Endothelial cell of umbilical vein (primary cell): ENCODE results near the gene RGS10. TPM values are rescaled to one million over a fixed set of nuclear protein-coding genes. Genes with fewer than 3 reads are reported as not detected.

Experiments used
- BruUV-seq: library from RNA; stranded (reverse); fragments of 400-500 nt; replicated peaks from 2 replicates; lab custom pipeline; 2021; lab: Mats Ljungman, UMichigan
- CTCF ChIA-PET: fragments of 300-600, 350-600 bp; sonication (Branson Sonifier 250); formaldehyde crosslinking; loops from one replicate; lab custom pipeline; 2021; ENCODE audit warnings: antibody characterized with exemption, inconsistent platforms; lab: Charles Lee
- POLR2A ChIA-PET: fragments of 300-600, 350-600 bp; sonication (Branson Sonifier 250); formaldehyde crosslinking; loops from one replicate; lab custom pipeline; 2021; ENCODE audit warnings: antibody characterized with exemption, inconsistent platforms; lab: Charles Lee
- DNase-seq: peaks from one replicate; pipeline ENCODE4 v3.0.0-alpha.2; 2011; ENCODE audit warnings: low read depth, low spot score
- FAIRE-seq: peaks from 2 replicates; lab custom pipeline; 2011; peaks lifted over from hg19 to GRCh38; lab: Jason Lieb, UNC
- H2AFZ ChIP-seq: 2 replicates; pipeline ENCODE4 v1.6.0; 2012; ENCODE audit warnings: low read depth, low read length, control low read depth, inconsistent platforms
- H3K27ac ChIP-seq: 2 replicates; pipeline ENCODE4 v1.5.1; 2011; ENCODE audit warnings: low read depth, mild to moderate bottlenecking, control low read depth, low read length, moderate library complexity; ENCODE audit not compliant: insufficient read depth
- H3K27me3 ChIP-seq, 2 experiments: 2 replicates each; pipeline versions ENCODE4 v1.6.0 to v1.6.1; 2011; ENCODE audit warnings: low read length in 2 of 2, mixed read lengths in 1 of 2; ENCODE audit not compliant: control insufficient read depth in 2 of 2, insufficient read depth in 2 of 2
- H3K36me3 ChIP-seq, 2 experiments: 2 replicates in 1 of 2; 3 replicates in 1 of 2; pipeline ENCODE4 v1.5.1; 2011; ENCODE audit warnings: low read length in 2 of 2, mild to moderate bottlenecking in 1 of 2, moderate library complexity in 1 of 2; ENCODE audit not compliant: control insufficient read depth in 2 of 2, insufficient read depth in 2 of 2; ENCODE audit errors: extremely low read depth in 1 of 2
- H3K4me1 ChIP-seq: 3 replicates; pipeline ENCODE4 v1.5.1; 2011; ENCODE audit warnings: mild to moderate bottlenecking, low read length; ENCODE audit not compliant: control insufficient read depth, insufficient read depth; ENCODE audit errors: extremely low read depth
- H3K4me2 ChIP-seq: 2 replicates; pipeline ENCODE4 v1.6.1; 2011; ENCODE audit warnings: low read length, control low read depth, mixed read lengths; ENCODE audit not compliant: insufficient read depth
- H3K4me3 ChIP-seq, 3 experiments: fragments of 200-600 bp in 1 of 3; sonication (generic), shearing (Covaris generic) in 1 of 3; replicated peaks in 1 of 3; 2 replicates each; pipeline ENCODE4 v1.5.1; 2011 to 2016; ENCODE audit warnings: control low read depth in 3 of 3, low read length in 3 of 3, mild to moderate bottlenecking in 2 of 3, inconsistent platforms in 1 of 3, low read depth in 1 of 3, moderate library complexity in 1 of 3; ENCODE audit not compliant: insufficient read depth in 1 of 3
- H3K79me2 ChIP-seq: 2 replicates; pipeline ENCODE4 v1.6.0; 2012; ENCODE audit warnings: low read length, inconsistent platforms; ENCODE audit not compliant: control insufficient read depth, insufficient read depth
- H3K9ac ChIP-seq: replicated peaks from 2 replicates; pipeline ENCODE3; 2011; ENCODE audit warnings: low read length, control low read depth; ENCODE audit not compliant: insufficient read depth; ENCODE audit errors: extremely low read depth
- H3K9me1 ChIP-seq: replicated peaks from 3 replicates; pipeline ENCODE4 v1.6.0; 2011; ENCODE audit warnings: mild to moderate bottlenecking, low read length; ENCODE audit not compliant: control insufficient read depth, insufficient read depth; ENCODE audit errors: extremely low read depth
- H3K9me3 ChIP-seq: replicated peaks from 2 replicates; pipeline ENCODE4 v1.5.1; 2012; ENCODE audit warnings: low read length, inconsistent platforms; ENCODE audit not compliant: control insufficient read depth, insufficient read depth
- H4K20me1 ChIP-seq: replicated peaks from 2 replicates; pipeline ENCODE3; 2011; ENCODE audit warnings: mild to moderate bottlenecking, low read length; ENCODE audit not compliant: control insufficient read depth, insufficient read depth; ENCODE audit errors: extremely low read depth
- EZH2 ChIP-seq: IDR thresholded peaks from 2 replicates; pipeline ENCODE4 v1.6.1; 2012; ENCODE audit warnings: borderline replicate concordance, low read depth, mild to moderate bottlenecking, moderate library complexity, low read length, inconsistent platforms; ENCODE audit not compliant: severe bottlenecking
- FOS ChIP-seq: IDR thresholded peaks from 2 replicates; pipeline ENCODE4 v1.6.1; 2011; ENCODE audit warnings: mild to moderate bottlenecking, low read length, moderate library complexity, borderline replicate concordance; ENCODE audit not compliant: insufficient read depth
- GATA2 ChIP-seq: IDR thresholded peaks from 2 replicates; pipeline ENCODE4 v1.7.0; 2011; ENCODE audit warnings: low read depth, mild to moderate bottlenecking, moderate library complexity, mixed read lengths, low read length; ENCODE audit not compliant: insufficient read length, insufficient read depth
- JUN ChIP-seq: IDR thresholded peaks from 2 replicates; pipeline ENCODE4 v1.6.1; 2011; ENCODE audit warnings: borderline replicate concordance, low read depth; ENCODE audit not compliant: insufficient read length, insufficient read depth
- MYC ChIP-seq: IDR thresholded peaks from one replicate; pipeline ENCODE4 v1.6.1; 2011; ENCODE audit warnings: mild to moderate bottlenecking, low read depth, low read length
- POLR2A ChIP-seq: IDR thresholded peaks from 2 replicates; pipeline ENCODE4 v1.6.1; 2012; ENCODE audit warnings: low read depth, mild to moderate bottlenecking, control low read depth, low read length
- POLR2AphosphoS5 ChIP-seq: IDR thresholded peaks from 2 replicates; pipeline ENCODE4 v1.6.1; 2012; ENCODE audit warnings: low read depth, mild to moderate bottlenecking, control low read depth, low read length, moderate library complexity; ENCODE audit not compliant: insufficient read depth
- dilution Hi-C: fragments of 300-500 bp; cut with MboI; formaldehyde crosslinking; loops from one replicate; pipeline ENCODE4 v1.15.0; 2019; ENCODE audit warnings: low sequenced_read_pairs; ENCODE audit not compliant: extremely low pct_ligation_motif_present
- intact Hi-C: fragments of 100-400 bp; cut with micrococcal nuclease; formaldehyde crosslinking; loops from one replicate; pipeline ENCODE4 v1.10.0; 2022
- polyA plus RNA-seq, 4 experiments: library from polyadenylated mRNA; depleted of rRNA in 3 of 4; stranded (reverse) in 3 of 4; unstranded in 1 of 4; fragments of >200 nt; gene quantifications; 2 replicates each; pipeline versions ENCODE4 v1.2.1 to v1.2.3, GENCODE V29; 2011 to 2012; ENCODE audit warnings: missing spikeins in 1 of 4
- total RNA-seq: library from RNA; stranded (reverse); gene quantifications from 2 replicates; pipeline ENCODE4 v1.2.3, GENCODE V29; 2021
- TF ChIP-seq, protein P1 (sequence below), 2 donors: IDR thresholded peaks; 1 replicate in 1 of 2; 2 replicates in 1 of 2; pipeline ENCODE4 v1.5.1; 2011; ENCODE audit warnings: low read length in 2 of 2, mild to moderate bottlenecking in 2 of 2, moderate library complexity in 2 of 2, control low read depth in 1 of 2, inconsistent platforms in 1 of 2, low read depth in 1 of 2; ENCODE audit not compliant: insufficient read depth in 1 of 2; ENCODE audit errors: extremely low read depth in 1 of 2
- TF ChIP-seq, protein P2 (sequence below): IDR thresholded peaks from 2 replicates; pipeline ENCODE4 v1.6.1; 2011; ENCODE audit not compliant: insufficient read depth, insufficient read length

RGS10 gene
- total and polyA plus RNA-seq, 2 donors (not counting 3 experiments of a cell fraction or from before 2014, with no cell fraction given): 7.8 to 22.4 TPM

DNA sequence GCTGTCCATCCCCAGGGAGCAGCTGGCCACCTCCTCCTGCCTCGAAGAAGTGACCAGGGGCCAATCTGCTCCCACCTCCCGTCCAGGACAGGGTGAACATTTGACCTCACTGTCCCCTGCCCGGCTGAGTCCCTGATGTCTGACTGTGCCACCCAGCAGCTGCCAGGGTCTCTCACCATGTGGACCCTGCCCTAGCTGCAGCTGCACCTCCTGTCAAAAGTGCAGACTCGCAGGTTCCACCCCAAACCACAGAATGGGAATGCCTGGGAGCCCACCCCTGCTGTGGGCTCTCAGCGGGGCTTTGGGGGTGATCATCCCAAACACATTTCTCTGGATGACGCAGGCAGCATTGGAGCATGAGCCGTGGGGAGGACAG lies 86.1 kb downstream of the RGS10 start:
- dilution Hi-C loops: no loop called here
- no peaks in the 10 kb centered on the region for H3K27me3 ChIP-seq
- FAIRE-seq (no peak), DNase-seq (no peak)
- CTCF ChIA-PET: interaction anchor here (0.6 to 1.3 kb wide), 3 partner anchors 10 to 49 kb away, joined by 3 to 7 read pairs (median 3); no protein-coding TSS in a partner anchor
- no peak for TF ChIP-seq JUN
- TF ChIP-seq, protein P1, sequence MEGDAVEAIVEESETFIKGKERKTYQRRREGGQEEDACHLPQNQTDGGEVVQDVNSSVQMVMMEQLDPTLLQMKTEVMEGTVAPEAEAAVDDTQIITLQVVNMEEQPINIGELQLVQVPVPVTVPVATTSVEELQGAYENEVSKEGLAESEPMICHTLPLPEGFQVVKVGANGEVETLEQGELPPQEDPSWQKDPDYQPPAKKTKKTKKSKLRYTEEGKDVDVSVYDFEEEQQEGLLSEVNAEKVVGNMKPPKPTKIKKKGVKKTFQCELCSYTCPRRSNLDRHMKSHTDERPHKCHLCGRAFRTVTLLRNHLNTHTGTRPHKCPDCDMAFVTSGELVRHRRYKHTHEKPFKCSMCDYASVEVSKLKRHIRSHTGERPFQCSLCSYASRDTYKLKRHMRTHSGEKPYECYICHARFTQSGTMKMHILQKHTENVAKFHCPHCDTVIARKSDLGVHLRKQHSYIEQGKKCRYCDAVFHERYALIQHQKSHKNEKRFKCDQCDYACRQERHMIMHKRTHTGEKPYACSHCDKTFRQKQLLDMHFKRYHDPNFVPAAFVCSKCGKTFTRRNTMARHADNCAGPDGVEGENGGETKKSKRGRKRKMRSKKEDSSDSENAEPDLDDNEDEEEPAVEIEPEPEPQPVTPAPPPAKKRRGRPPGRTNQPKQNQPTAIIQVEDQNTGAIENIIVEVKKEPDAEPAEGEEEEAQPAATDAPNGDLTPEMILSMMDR (IDR thresholded peaks at IDR 0.05; ENCODE audit: extremely low read depth in 1 of 2, insufficient read depth in 1 of 2, low read depth in 1 of 2, low read length in 2 of 2): no peak
- TF ChIP-seq EZH2: no peak
- TF ChIP-seq GATA2: no peak
- TF ChIP-seq POLR2A: no peak
- no peak for TF ChIP-seq POLR2AphosphoS5
- no peak for TF ChIP-seq MYC
- TF ChIP-seq FOS: no peak
- TF ChIP-seq, protein P2, sequence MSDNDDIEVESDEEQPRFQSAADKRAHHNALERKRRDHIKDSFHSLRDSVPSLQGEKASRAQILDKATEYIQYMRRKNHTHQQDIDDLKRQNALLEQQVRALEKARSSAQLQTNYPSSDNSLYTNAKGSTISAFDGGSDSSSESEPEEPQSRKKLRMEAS: no peak
- no peak overlapping the region for H3K27ac ChIP-seq
- no peaks in the 10 kb centered on the region for H3K4me1 ChIP-seq
- H3K9me3 ChIP-seq: no peaks in the 10 kb centered on the region
- POLR2A ChIA-PET: interaction anchor here (0.7 kb wide), 1 partner anchor 260 kb away, joined by 3 read pairs; no protein-coding TSS in a partner anchor
- H4K20me1 ChIP-seq: no peaks in the 10 kb centered on the region
- peaks cover 0 to 4% of the 10 kb centered on the region in 2 experiments for H3K36me3 ChIP-seq
- no peak overlapping the region for H3K9ac ChIP-seq
- intact Hi-C loops: no loop called here
- no peaks in the 10 kb centered on the region for H3K9me1 ChIP-seq
- no peak overlapping the region for H3K4me3 ChIP-seq
- BruUV-seq: no TSS peak
- no peak overlapping the region for H2AFZ ChIP-seq
- no peak overlapping the region for H3K4me2 ChIP-seq
- no peaks in the 10 kb centered on the region for H3K79me2 ChIP-seq
